ENCODE data around the gene MAP1LC3A.

DNA sequence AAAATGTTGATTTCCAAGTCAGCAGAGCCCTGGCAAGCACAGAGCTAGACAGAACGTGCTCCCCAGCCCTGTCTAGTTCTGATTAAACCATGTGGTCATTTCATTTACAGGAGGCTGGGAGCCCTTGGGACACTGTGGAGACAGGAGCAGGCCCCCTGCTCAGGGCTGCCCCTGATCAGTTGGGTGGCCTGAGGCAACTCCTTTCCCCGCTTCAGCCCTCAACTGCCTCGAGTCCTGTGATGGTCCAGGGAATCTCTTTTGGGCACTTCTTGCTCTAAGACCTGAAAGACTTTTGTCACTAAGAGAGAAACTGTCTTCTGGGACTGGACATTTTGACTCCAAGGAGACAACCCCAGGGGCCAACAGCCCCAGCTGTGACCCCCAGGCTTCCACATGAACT is 28.8 kb upstream of the MAP1LC3A start:
- TF ChIP-seq, protein P1, sequence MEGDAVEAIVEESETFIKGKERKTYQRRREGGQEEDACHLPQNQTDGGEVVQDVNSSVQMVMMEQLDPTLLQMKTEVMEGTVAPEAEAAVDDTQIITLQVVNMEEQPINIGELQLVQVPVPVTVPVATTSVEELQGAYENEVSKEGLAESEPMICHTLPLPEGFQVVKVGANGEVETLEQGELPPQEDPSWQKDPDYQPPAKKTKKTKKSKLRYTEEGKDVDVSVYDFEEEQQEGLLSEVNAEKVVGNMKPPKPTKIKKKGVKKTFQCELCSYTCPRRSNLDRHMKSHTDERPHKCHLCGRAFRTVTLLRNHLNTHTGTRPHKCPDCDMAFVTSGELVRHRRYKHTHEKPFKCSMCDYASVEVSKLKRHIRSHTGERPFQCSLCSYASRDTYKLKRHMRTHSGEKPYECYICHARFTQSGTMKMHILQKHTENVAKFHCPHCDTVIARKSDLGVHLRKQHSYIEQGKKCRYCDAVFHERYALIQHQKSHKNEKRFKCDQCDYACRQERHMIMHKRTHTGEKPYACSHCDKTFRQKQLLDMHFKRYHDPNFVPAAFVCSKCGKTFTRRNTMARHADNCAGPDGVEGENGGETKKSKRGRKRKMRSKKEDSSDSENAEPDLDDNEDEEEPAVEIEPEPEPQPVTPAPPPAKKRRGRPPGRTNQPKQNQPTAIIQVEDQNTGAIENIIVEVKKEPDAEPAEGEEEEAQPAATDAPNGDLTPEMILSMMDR (IDR thresholded peaks at IDR 0.05) = no peak
- no peak for TF ChIP-seq EZH2 (IDR thresholded peaks at IDR 0.05; ENCODE audit: borderline replicate concordance, insufficient read depth, low read depth, low read length, poor library complexity, severe bottlenecking)

Data from B cell (primary cell).